Parathyroid adenoma (tissue), 2 donors: ENCODE measurements around the gene SLC24A3.
"Not testable (repeated sequence)": the region's sequence is repeated elsewhere in the genome, so short reads cannot be mapped to it uniquely, and the experiment has no call there.

Experiments used
- H2AFZ ChIP-seq: fragments of 300-600 bp; sonication (generic); one replicate; pipeline ENCODE4 v1.7.0; 2017; ENCODE audit warnings: antibody characterized with exemption, mild to moderate bottlenecking
- H3K27ac ChIP-seq: fragments of 300-600 bp; sonication (generic); one replicate; pipeline ENCODE4 v1.7.0; 2017
- H3K27me3 ChIP-seq: fragments of 300-600 bp; sonication (generic); one replicate; pipeline ENCODE4 v1.7.0; 2017; ENCODE audit warnings: low read length; ENCODE audit not compliant: control insufficient read depth, insufficient read depth
- H3K36me3 ChIP-seq: fragments of 300-600 bp; sonication (generic); one replicate; pipeline ENCODE4 v1.7.0; 2017; ENCODE audit warnings: low read length; ENCODE audit not compliant: control insufficient read depth, insufficient read depth
- H3K4me1 ChIP-seq: fragments of 300-600 bp; sonication (generic); one replicate; pipeline ENCODE4 v1.7.0; 2017; ENCODE audit warnings: control low read depth
- H3K4me2 ChIP-seq: fragments of 300-600 bp; sonication (generic); one replicate; pipeline ENCODE4 v1.7.0; 2017; ENCODE audit warnings: low read length
- H3K4me3 ChIP-seq: fragments of 300-600 bp; sonication (generic); one replicate; pipeline ENCODE4 v1.7.0; 2017; ENCODE audit warnings: low read depth, low read length
- H3K79me2 ChIP-seq: fragments of 300-600 bp; sonication (generic); one replicate; pipeline ENCODE4 v1.7.0; 2017; ENCODE audit warnings: control low read depth
- H3K9ac ChIP-seq: fragments of 300-600 bp; sonication (generic); one replicate; pipeline ENCODE4 v1.7.0; 2017; ENCODE audit warnings: mild to moderate bottlenecking
- H3K9me3 ChIP-seq: fragments of 300-600 bp; sonication (generic); one replicate; pipeline ENCODE4 v1.7.0; 2017; ENCODE audit warnings: low read length; ENCODE audit not compliant: control insufficient read depth
- TF ChIP-seq, protein P1 (sequence below): fragments of 300-600 bp; sonication (generic); IDR thresholded peaks from one replicate; pipeline ENCODE4 v1.7.0; 2017; ENCODE audit warnings: antibody characterized with exemption, mild to moderate bottlenecking
- donor health status: primary hyperparathyroidism.

Gene SLC24A3

DNA sequence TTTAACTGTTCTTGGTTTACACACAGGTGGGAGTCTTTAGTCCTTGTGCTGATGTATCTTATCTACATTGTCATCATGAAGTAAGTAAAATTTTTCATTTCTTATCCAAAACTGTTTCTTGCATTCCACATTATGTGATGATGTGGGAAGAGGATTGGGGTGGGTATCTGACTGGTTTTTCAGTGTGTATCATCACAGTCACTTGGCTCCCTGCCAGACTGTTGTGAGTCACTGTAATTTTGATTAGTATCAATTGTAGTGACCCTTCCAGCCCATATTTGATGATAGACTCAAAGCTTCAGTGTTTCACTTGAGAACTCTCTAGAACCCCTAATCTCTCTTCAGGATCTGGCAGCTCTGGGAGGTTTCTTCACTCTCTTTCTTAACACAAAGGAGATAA, 461.1 kb downstream of the SLC24A3 start:
- Histone ChIP-seq H3K36me3 (no peaks in the 10 kb centered on the region), H3K4me1 (no peaks in the 10 kb centered on the region), H3K9ac (no peak overlapping the region), H3K27me3 (no peaks in the 10 kb centered on the region), H2AFZ (no peak overlapping the region), H3K9me3 (no peaks in the 10 kb centered on the region), H3K4me3 (no peak overlapping the region), H3K4me2 (no peak overlapping the region), H3K79me2 (no peaks in the 10 kb centered on the region), H3K27ac (no peak overlapping the region)
- TF ChIP-seq, protein P1, sequence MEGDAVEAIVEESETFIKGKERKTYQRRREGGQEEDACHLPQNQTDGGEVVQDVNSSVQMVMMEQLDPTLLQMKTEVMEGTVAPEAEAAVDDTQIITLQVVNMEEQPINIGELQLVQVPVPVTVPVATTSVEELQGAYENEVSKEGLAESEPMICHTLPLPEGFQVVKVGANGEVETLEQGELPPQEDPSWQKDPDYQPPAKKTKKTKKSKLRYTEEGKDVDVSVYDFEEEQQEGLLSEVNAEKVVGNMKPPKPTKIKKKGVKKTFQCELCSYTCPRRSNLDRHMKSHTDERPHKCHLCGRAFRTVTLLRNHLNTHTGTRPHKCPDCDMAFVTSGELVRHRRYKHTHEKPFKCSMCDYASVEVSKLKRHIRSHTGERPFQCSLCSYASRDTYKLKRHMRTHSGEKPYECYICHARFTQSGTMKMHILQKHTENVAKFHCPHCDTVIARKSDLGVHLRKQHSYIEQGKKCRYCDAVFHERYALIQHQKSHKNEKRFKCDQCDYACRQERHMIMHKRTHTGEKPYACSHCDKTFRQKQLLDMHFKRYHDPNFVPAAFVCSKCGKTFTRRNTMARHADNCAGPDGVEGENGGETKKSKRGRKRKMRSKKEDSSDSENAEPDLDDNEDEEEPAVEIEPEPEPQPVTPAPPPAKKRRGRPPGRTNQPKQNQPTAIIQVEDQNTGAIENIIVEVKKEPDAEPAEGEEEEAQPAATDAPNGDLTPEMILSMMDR, result no peak

DNA sequence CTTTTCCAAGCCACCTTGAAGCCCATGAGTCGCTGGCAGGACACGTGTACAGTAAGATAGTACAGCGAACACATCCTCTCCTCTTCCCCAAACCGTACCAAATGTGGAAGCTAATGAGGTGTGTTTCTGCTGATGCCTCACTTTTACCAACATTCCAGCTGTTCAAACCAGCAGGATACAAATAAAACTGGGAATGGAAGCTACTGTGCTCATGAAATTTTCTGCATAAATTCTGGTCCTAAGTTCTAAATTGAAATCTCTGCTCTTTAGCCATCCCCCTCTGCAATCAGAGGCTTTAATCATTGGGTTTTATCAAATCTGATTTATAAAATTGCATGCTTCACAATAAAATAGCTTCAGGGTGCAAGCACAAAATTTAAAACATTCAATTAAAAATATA, 463.8 kb downstream of the SLC24A3 start:
- Histone ChIP-seq H3K27ac (no peak overlapping the region), H3K4me2 (no peak overlapping the region), H3K4me1 (no peaks in the 10 kb centered on the region), H3K36me3 (no peaks in the 10 kb centered on the region), H2AFZ (no peak overlapping the region), H3K27me3 (no peaks in the 10 kb centered on the region), H3K9ac (no peak overlapping the region), H3K9me3 (no peaks in the 10 kb centered on the region), H3K79me2 (no peaks in the 10 kb centered on the region), H3K4me3 (no peak overlapping the region)
- TF ChIP-seq, protein P1, result no peak

DNA sequence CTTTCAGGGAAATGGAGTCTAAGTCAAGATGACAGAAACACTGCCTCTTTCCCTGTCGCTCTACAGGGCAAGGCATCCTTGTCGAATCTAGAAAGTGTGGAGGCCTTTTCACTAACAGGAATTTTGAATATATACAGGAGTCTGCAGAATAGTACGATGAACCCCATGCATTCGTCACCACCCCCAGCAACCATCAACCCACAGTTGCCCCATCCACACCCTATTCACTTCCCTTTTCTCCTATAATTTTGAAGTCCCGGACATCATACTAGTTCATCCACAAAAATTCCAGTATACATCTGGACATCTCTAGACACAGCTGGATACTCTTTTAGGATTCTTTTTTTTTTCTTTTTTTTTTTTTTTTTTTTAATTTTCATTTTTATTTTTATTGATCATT, 464.9 kb downstream of the SLC24A3 start:
- no peaks in the 10 kb centered on the region for H3K27me3 ChIP-seq

DNA sequence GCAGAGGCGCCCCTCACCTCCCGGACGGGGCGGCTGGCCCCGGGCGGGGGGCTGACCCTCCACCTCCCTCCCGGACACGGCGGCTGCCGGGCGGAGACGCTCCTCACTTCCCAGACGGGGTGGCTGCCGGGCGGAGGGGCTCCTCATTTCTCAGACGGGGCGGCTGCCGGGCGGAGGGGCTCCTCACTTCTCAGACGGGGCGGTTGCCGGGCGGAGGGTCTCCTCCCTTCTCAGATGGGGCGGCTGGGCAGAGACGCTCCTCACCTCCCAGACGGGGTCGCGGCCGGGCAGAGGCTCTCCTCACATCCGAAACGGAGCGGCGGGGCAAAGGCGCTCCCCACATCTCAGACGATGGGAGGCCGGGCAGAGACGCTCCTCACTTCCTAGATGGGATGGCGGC, 466.1 kb downstream of the SLC24A3 start:
- not testable (repeated sequence) for H3K4me2 ChIP-seq, H3K9me3 ChIP-seq, H3K4me3 ChIP-seq, H3K9ac ChIP-seq, H3K79me2 ChIP-seq, H3K4me1 ChIP-seq, H3K36me3 ChIP-seq, H3K27ac ChIP-seq, H2AFZ ChIP-seq, H3K27me3 ChIP-seq

More for the DNA sequence above, 464.9 kb downstream of the SLC24A3 start:
- H3K36me3 ChIP-seq, result no peaks in the 10 kb centered on the region
- no peak overlapping the region for H2AFZ ChIP-seq
- TF ChIP-seq, protein P1, result no peak
- H3K4me2 ChIP-seq, result no peak overlapping the region
- no peaks in the 10 kb centered on the region for H3K4me1 ChIP-seq
- H3K4me3 ChIP-seq, result no peak overlapping the region
- no peaks in the 10 kb centered on the region for H3K9me3 ChIP-seq
- no peaks in the 10 kb centered on the region for H3K79me2 ChIP-seq
- no peak overlapping the region for H3K27ac ChIP-seq
- H3K9ac ChIP-seq, result no peak overlapping the region

DNA sequence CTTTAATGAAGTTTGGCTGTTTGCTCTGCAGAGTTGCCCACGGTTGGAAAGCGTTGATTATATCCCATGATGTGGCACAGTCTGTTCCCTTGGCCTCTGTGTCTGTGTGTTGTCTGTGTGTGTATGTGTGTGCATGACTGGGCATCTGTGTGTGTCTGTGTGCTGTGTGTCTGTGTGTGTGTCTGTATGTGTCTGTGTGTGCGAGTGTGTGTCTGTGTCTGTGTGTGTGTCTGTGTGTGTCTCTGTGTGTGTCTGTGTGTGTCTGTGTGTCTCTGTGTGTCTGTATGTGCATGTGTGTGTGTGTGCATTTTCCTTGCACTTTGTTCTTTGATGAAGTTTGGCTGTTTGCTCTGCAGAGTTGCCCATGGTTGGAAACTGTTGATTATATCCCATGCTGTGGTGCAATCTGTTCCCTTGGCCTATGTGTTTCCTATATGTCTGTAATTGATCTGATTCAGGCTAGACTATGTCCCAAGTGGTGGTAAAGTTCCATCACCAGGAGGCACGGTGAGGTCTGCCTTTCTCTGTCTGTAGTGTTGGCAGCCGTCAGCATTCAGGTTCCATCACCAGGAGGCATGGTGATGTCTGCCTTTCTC, 467.6 kb downstream of the SLC24A3 start:
- H3K27me3 ChIP-seq, result no peaks in the 10 kb centered on the region
- no peak overlapping the region for H3K27ac ChIP-seq
- TF ChIP-seq, protein P1, result no peak
- H3K9me3 ChIP-seq, result no peaks in the 10 kb centered on the region
- no peaks in the 10 kb centered on the region for H3K79me2 ChIP-seq
- H3K9ac ChIP-seq, result no peak overlapping the region
- H2AFZ ChIP-seq, result no peak overlapping the region
- H3K4me2 ChIP-seq, result no peak overlapping the region
- no peaks in the 10 kb centered on the region for H3K36me3 ChIP-seq
- H3K4me1 ChIP-seq, result no peaks in the 10 kb centered on the region
- H3K4me3 ChIP-seq, result no peak overlapping the region
